ENCODE data around the gene BBS9. TPM values are rescaled to one million over a fixed set of nuclear protein-coding genes. Genes with fewer than 3 reads are reported as not detected.

Gene BBS9
- total RNA-seq, 1 experiment from 2014 or later = 5.7 TPM

DNA sequence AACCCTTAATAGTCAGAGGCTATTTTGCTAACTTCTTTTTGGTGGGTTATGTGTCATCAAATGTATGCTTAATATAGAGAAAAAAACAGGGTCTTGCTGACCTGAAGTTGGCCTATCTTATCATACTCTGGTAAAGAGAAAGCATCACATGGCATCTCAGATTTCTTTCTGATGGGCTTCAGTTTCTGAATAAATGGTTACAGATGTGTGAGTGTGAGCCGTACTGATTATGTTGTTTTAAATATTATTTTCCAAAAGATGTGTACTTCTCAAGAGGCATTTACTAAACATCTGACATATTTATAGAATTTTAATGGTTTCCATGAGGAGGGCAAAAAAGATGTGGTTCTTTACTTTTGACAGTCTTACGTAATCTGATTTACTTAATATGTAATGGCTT, 28.4 kb downstream of the BBS9 start:
- Histone ChIP-seq H3K9me2 (replicated peaks; ENCODE audit: low read length) (no peaks in the 10 kb centered on the region), H3F3A (ENCODE audit: low read length, unreplicated experiment) (no peaks in the 10 kb centered on the region), H3K9ac (ENCODE audit: low read length) (no peak overlapping the region), H3K4me3 (ENCODE audit: low read length) (no peak overlapping the region), H3K27me3 (ENCODE audit: low read length) (no peaks in the 10 kb centered on the region), H3K27ac (ENCODE audit: low read length) (no peak overlapping the region), H2AFZ (ENCODE audit: low read length) (no peak overlapping the region), H3K4me1 (ENCODE audit: insufficient read depth, low read length) (no peaks in the 10 kb centered on the region), H3K4me2 (ENCODE audit: low read length) (no peak overlapping the region), H4K20me1 (ENCODE audit: low read length) (no peaks in the 10 kb centered on the region), H3K36me3 (ENCODE audit: low read depth, low read length) (no peaks in the 10 kb centered on the region), H3K9me3 (ENCODE audit: low read length) (no peaks in the 10 kb centered on the region), H3K79me2 (ENCODE audit: low read length) (no peaks in the 10 kb centered on the region)
- DNase-seq (no peak), ATAC-seq (no peak)
- ChIA-PET CTCF (no interaction called here), POLR2A (ENCODE audit: unreplicated experiment) (no interaction called here)
- BruUV-seq (replicated peaks) = no TSS peak
- intact Hi-C loops (cut with micrococcal nuclease) = no loop called here
- TF ChIP-seq EZH2 (IDR thresholded peaks at IDR 0.05; ENCODE audit: low read length, unreplicated experiment) (no peak), EZH2phosphoT487 (IDR thresholded peaks at IDR 0.05; ENCODE audit: borderline replicate concordance, low read length) (no peak)
- TF ChIP-seq, protein P1, sequence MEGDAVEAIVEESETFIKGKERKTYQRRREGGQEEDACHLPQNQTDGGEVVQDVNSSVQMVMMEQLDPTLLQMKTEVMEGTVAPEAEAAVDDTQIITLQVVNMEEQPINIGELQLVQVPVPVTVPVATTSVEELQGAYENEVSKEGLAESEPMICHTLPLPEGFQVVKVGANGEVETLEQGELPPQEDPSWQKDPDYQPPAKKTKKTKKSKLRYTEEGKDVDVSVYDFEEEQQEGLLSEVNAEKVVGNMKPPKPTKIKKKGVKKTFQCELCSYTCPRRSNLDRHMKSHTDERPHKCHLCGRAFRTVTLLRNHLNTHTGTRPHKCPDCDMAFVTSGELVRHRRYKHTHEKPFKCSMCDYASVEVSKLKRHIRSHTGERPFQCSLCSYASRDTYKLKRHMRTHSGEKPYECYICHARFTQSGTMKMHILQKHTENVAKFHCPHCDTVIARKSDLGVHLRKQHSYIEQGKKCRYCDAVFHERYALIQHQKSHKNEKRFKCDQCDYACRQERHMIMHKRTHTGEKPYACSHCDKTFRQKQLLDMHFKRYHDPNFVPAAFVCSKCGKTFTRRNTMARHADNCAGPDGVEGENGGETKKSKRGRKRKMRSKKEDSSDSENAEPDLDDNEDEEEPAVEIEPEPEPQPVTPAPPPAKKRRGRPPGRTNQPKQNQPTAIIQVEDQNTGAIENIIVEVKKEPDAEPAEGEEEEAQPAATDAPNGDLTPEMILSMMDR (conservative IDR thresholded peaks at IDR 0.05; ENCODE audit: low read depth, low read length) = no peak

GRCh38 chr7:33177876-33178275, 48.5 kb downstream of the BBS9 start:
- Histone ChIP-seq H3F3A (ENCODE audit: low read length, unreplicated experiment) (no peaks in the 10 kb centered on the region), H3K27ac (ENCODE audit: low read length) (no peak overlapping the region), H3K9me2 (replicated peaks; ENCODE audit: low read length) (no peaks in the 10 kb centered on the region), H2AFZ (ENCODE audit: low read length) (no peak overlapping the region), H3K9me3 (ENCODE audit: low read length) (no peaks in the 10 kb centered on the region), H3K79me2 (ENCODE audit: low read length) (no peaks in the 10 kb centered on the region), H3K9ac (ENCODE audit: low read length) (no peak overlapping the region), H4K20me1 (ENCODE audit: low read length) (no peaks in the 10 kb centered on the region), H3K4me3 (ENCODE audit: low read length) (no peak overlapping the region), H3K36me3 (ENCODE audit: low read depth, low read length) (no peaks in the 10 kb centered on the region), H3K4me1 (ENCODE audit: insufficient read depth, low read length) (no peaks in the 10 kb centered on the region), H3K4me2 (ENCODE audit: low read length) (no peak overlapping the region), H3K27me3 (ENCODE audit: low read length) (no peaks in the 10 kb centered on the region)
- TF ChIP-seq EZH2phosphoT487 (IDR thresholded peaks at IDR 0.05; ENCODE audit: borderline replicate concordance, low read length) (no peak), EZH2 (IDR thresholded peaks at IDR 0.05; ENCODE audit: low read length, unreplicated experiment) (no peak)
- TF ChIP-seq, protein P1 (conservative IDR thresholded peaks at IDR 0.05; ENCODE audit: low read depth, low read length) = no peak
- DNase-seq = no peak
- no TSS peak for BruUV-seq (replicated peaks)
- CTCF ChIA-PET = no interaction called here
- POLR2A ChIA-PET (ENCODE audit: unreplicated experiment) = no interaction called here
- no peak for ATAC-seq
- intact Hi-C loops (cut with micrococcal nuclease) = no loop called here

- DNase-seq = no peak
- POLR2A ChIA-PET (ENCODE audit: unreplicated experiment) = no interaction called here
- intact Hi-C loops (cut with micrococcal nuclease) = no loop called here
- no peaks in the 10 kb centered on the region for H3K9me3 ChIP-seq (ENCODE audit: low read length)
- no peak overlapping the region for H3K9ac ChIP-seq (ENCODE audit: low read length)
- H2AFZ ChIP-seq (ENCODE audit: low read length) = no peak overlapping the region
- H3K9me2 ChIP-seq (replicated peaks; ENCODE audit: low read length) = no peaks in the 10 kb centered on the region
- H3K27me3 ChIP-seq (ENCODE audit: low read length) = no peaks in the 10 kb centered on the region
- TF ChIP-seq EZH2phosphoT487 (IDR thresholded peaks at IDR 0.05; ENCODE audit: borderline replicate concordance, low read length) (no peak), EZH2 (IDR thresholded peaks at IDR 0.05; ENCODE audit: low read length, unreplicated experiment) (no peak)
- TF ChIP-seq, protein P1 (conservative IDR thresholded peaks at IDR 0.05; ENCODE audit: low read depth, low read length) = no peak
- H4K20me1 ChIP-seq (ENCODE audit: low read length) = no peaks in the 10 kb centered on the region
- ATAC-seq = no peak
- no peak overlapping the region for H3K4me2 ChIP-seq (ENCODE audit: low read length)
- H3F3A ChIP-seq (ENCODE audit: low read length, unreplicated experiment) = no peaks in the 10 kb centered on the region
- no peaks in the 10 kb centered on the region for H3K4me1 ChIP-seq (ENCODE audit: insufficient read depth, low read length)
- H3K36me3 ChIP-seq (ENCODE audit: low read depth, low read length) = no peaks in the 10 kb centered on the region
- no peaks in the 10 kb centered on the region for H3K79me2 ChIP-seq (ENCODE audit: low read length)
- H3K27ac ChIP-seq (ENCODE audit: low read length) = no peak overlapping the region
- no TSS peak for BruUV-seq (replicated peaks)
- no peak overlapping the region for H3K4me3 ChIP-seq (ENCODE audit: low read length)
- CTCF ChIA-PET = no interaction called here
These were observed 50.2 kb downstream of the BBS9 start for GRCh38 chr7:33179519-33179918.
